ENCODE results near the gene TAF6.

GRCh38 chr7:100127866-100128636 is 8.9 kb upstream of the TAF6 start:
- no peak for TF ChIP-seq CTCF (IDR thresholded peaks at IDR 0.05)
- no peak for TF ChIP-seq POLR2A (IDR thresholded peaks at IDR 0.05)
- no peak for TF ChIP-seq POLR2AphosphoS5 (IDR thresholded peaks at IDR 0.05)

Measured in transverse colon (tissue), 4 donors.